ENCODE data around the gene AGAP1.

Gene AGAP1

GRCh38 chr2:235472443-235472842 lies 21.4 kb upstream of the AGAP1 start:
- Mint-ChIP-seq H3K4me3 (no peak overlapping the region), H3K4me1 (no peaks in the 10 kb centered on the region), H3K27me3 (peaks cover 33% of the 10 kb centered on the region), H3K9me3 (peaks cover 8 to 9% of the 10 kb centered on the region in 2 donors), H3K27ac (no peak overlapping the region)
- DNase-seq (no peak), ATAC-seq (no peak)

GRCh38 chr2:235478609-235479008 lies 15.2 kb upstream of the AGAP1 start:
- no peaks in the 10 kb centered on the region for H3K4me1 Mint-ChIP-seq
- H3K9me3 Mint-ChIP-seq, result peaks cover 0 to 8% of the 10 kb centered on the region in 2 donors
- no peak for DNase-seq
- H3K27ac Mint-ChIP-seq, result no peak overlapping the region
- ATAC-seq, result no peak
- peaks cover 8% of the 10 kb centered on the region for H3K27me3 Mint-ChIP-seq
- H3K4me3 Mint-ChIP-seq, result no peak overlapping the region

DNA sequence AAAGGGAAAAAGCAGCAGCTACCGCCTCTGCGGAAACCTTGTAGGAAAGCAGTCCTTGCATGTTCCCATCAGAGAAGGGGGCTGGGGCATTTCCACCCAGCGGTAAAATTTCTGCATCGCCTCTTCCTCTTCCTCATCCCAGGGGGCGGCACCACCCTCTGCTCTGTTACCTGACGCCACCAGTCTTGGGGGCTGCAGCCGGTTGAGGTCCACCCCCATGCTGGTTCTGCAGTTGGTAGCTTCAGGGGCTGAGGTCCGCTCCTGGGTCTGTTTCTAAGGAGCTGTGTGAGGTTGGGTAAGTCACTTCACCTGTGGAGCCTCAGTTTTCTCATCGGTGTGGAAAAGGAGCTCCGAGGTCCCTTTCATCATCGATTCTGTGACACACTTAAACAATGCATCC lies 14.2 kb upstream of the AGAP1 start:
- Mint-ChIP-seq H3K27ac (no peak overlapping the region), H3K4me1 (no peaks in the 10 kb centered on the region), H3K27me3 (peaks cover 8% of the 10 kb centered on the region), H3K4me3 (no peak overlapping the region), H3K9me3 (peaks cover 0 to 8% of the 10 kb centered on the region in 2 donors)
- ATAC-seq (no peak), DNase-seq (no peak)

- peaks cover 8% of the 10 kb centered on the region for H3K27me3 Mint-ChIP-seq
- no peaks in the 10 kb centered on the region for H3K4me1 Mint-ChIP-seq
- no peak overlapping the region for H3K27ac Mint-ChIP-seq
- H3K4me3 Mint-ChIP-seq, result no peak overlapping the region
- ATAC-seq (no peak), DNase-seq (no peak)
- peaks cover 0 to 11% of the 10 kb centered on the region in 2 donors for H3K9me3 Mint-ChIP-seq
Measured at GRCh38 chr2:235480614-235481013, 13.2 kb upstream of the AGAP1 start.

DNA sequence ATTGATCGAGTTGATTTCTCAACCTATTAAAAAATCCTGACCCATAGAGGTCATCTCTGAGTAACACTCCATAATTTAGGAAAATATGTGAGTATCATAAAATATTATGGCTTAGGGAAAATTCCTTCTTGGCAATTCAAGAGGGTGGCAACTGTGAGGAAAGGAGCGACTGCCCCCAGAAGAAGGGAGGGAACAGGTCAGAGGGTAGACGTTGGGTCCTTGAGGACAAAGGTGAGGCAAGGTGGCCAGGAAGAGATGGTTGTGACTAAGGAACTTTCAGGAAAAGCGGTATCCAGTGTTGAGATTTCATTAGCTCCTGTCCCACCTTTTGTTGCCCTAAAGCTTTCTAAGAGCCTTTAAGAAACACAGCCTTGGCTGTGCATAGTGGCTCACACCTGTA lies 10.5 kb upstream of the AGAP1 start:
- H3K4me1 Mint-ChIP-seq, result no peaks in the 10 kb centered on the region
- H3K4me3 Mint-ChIP-seq, result no peak overlapping the region
- H3K9me3 Mint-ChIP-seq, result peaks cover 0 to 8% of the 10 kb centered on the region in 2 donors
- ATAC-seq, result no peak
- H3K27ac Mint-ChIP-seq, result no peak overlapping the region
- no peak for DNase-seq
- H3K27me3 Mint-ChIP-seq, result peaks cover 8% of the 10 kb centered on the region

- Mint-ChIP-seq H3K9me3 (peaks cover 0 to 8% of the 10 kb centered on the region in 2 donors), H3K4me1 (no peaks in the 10 kb centered on the region), H3K4me3 (no peak overlapping the region), H3K27me3 (peaks cover 16% of the 10 kb centered on the region), H3K27ac (no peak overlapping the region)
- ATAC-seq (no peak), DNase-seq (no peak)
Measured at GRCh38 chr2:235485362-235485761, 8.5 kb upstream of the AGAP1 start.

- ATAC-seq (no peak), DNase-seq (no peak)
- no peak overlapping the region for H3K4me3 Mint-ChIP-seq
- H3K9me3 Mint-ChIP-seq, result peaks cover 0 to 8% of the 10 kb centered on the region in 2 donors
- H3K27ac Mint-ChIP-seq, result no peak overlapping the region
- peaks cover 29% of the 10 kb centered on the region for H3K27me3 Mint-ChIP-seq
- H3K4me1 Mint-ChIP-seq, result no peaks in the 10 kb centered on the region
Measured at GRCh38 chr2:235486729-235487128, 7.1 kb upstream of the AGAP1 start.

DNA sequence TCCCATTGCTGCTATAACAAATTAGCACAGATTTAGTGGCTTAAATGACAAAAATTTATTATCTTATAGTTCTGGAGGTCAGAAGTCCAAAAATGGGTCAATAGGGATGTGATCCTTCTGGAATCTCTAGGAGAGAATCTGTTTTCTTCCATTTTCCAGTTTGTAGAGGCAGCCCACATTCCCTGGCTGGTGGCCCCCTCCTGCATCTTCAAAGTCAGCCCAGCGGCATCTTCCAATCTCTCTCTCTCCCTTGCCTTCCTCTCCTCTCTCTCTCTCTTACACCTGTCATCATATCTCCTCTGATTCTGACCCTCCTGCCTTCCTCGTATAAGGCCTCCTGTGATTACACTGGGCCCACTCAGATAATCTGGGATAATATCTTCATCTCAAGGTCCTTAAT lies 3.9 kb upstream of the AGAP1 start:
- Mint-ChIP-seq H3K27me3 (peaks cover 47% of the 10 kb centered on the region), H3K27ac (no peak overlapping the region), H3K4me3 (no peak overlapping the region), H3K9me3 (peaks cover 0 to 7% of the 10 kb centered on the region in 2 donors), H3K4me1 (peaks cover 6% of the 10 kb centered on the region)
- DNase-seq, result no peak
- no peak for ATAC-seq

GRCh38 chr2:235492850-235493344 lies 946 bp upstream of the AGAP1 start:
- DNase-seq, result no peak
- no peak for ATAC-seq
- H3K4me1 Mint-ChIP-seq, result peaks cover 15% of the 10 kb centered on the region
- H3K27me3 Mint-ChIP-seq, result peaks cover 75% of the 10 kb centered on the region
- H3K27ac Mint-ChIP-seq, result no peak overlapping the region
- peak overlapping the region; percentile 85 to 93 for H3K4me3 Mint-ChIP-seq
- H3K9me3 Mint-ChIP-seq, result no peaks in the 10 kb centered on the region

DNA sequence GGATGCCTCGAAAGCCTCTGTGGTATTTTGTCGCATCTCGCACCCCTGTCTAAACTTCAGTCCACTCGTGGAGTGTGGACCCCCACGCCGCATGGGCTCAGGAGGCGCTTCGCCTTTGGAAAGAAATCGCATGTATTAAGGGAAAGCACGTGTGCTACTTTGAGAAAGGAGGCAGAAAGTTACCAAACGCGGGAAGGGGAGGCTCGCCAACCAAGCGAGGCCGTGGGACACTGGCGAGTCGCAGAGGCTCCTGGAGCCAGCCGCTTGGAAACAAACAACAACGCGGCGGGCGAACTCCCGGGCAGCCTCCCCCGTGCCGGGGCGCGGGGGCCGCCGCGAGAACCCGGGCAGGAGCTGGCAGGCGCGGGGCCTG lies 455 bp upstream of the AGAP1 start:
- ATAC-seq (no peak), DNase-seq (no peak)
- Mint-ChIP-seq H3K27me3 (peaks cover 80% of the 10 kb centered on the region), H3K4me3 (peak overlapping the region; percentile 85 to 93), H3K27ac (peak overlapping the region in 1 of 2 donors; percentile 92), H3K4me1 (peaks cover 15% of the 10 kb centered on the region), H3K9me3 (no peaks in the 10 kb centered on the region)

DNA sequence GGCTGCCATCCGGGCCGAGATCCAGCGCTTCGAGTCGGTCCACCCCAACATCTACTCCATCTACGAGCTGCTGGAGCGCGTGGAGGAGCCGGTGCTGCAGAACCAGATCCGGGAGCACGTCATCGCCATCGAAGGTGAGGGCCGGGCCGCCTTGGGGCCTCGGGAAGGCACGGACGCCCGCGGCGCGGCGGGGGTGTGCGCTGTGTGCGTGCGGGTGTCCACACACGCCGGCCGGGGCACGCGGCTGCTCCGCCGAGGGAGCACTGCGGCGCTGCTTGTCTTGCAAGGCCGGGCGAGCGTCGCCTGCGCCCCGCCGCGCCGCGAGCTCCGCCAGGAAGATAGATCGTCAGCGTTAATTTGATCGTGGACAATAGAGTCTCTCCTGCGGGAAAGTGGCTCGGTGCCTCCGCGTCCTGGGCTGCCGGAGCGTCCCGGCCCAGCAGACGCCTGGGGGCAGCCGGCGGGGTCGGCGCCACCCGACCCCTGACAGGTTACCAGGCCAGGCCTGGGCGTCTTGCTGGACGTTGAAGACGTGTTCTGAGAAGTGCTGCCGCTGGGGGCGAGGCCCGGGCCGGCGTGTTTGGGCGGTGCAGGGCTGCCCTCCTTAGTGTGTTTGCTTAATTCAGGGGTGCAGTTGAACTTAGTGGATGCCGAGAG lies 1.0 kb downstream of the AGAP1 start:
- peaks cover 92% of the 10 kb centered on the region for H3K27me3 Mint-ChIP-seq
- H3K9me3 Mint-ChIP-seq, result no peaks in the 10 kb centered on the region
- H3K4me3 Mint-ChIP-seq, result peak overlapping the region; percentile 64 to 79
- peak; percentile 24 for ATAC-seq
- no peak overlapping the region for H3K27ac Mint-ChIP-seq
- H3K4me1 Mint-ChIP-seq, result peaks cover 15% of the 10 kb centered on the region
- no peak for DNase-seq

DNA sequence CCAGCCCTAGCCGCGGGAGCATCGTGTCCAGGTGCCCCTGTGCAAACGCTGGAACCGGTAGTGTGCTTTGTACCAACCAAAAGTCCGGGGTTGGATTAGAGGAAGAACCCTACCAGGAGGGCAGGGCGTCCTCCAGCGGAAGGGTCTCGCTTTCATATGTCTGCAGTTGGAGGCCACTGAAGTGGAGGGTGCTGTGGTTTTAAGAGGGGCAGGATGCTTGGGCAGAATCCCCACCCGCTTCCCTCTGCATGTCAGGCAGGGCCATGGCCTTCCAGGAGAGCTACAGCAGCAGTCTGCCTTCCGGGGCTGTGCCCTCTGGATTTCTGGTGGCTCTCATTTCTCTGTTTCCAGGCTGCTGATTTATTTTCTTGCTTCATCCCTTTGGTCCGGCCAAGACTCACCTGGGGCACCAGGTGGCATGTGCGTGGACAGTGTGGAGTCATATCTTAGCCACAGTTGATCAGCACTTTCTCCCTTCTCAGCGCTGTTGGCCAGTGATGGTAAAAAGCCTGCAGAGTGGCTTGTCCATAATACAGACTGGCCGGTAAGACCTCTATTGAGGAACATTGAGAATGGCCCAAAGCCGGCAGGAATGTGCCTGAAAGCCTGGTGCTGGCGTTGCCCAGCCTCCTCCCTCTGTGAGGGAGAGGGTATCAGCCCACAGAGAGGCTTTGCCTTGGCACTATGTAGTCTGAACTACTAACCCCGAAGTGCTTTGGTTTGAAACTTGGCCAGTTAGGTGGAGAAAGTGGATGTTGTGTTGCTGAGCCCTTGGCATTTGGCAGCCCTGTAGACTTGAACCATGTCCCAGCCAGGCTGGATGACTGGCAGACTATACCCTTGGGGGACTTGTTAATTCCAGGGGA lies 1.8 kb downstream of the AGAP1 start:
- no peaks in the 10 kb centered on the region for H3K9me3 Mint-ChIP-seq
- peaks cover 18% of the 10 kb centered on the region for H3K4me1 Mint-ChIP-seq
- H3K27me3 Mint-ChIP-seq, result peaks cover 92% of the 10 kb centered on the region
- ATAC-seq (no peak), DNase-seq (no peak)
- H3K4me3 Mint-ChIP-seq, result peak overlapping the region; percentile 15 to 51
- H3K27ac Mint-ChIP-seq, result no peak overlapping the region

GRCh38 chr2:235496239-235496621 lies 2.4 kb downstream of the AGAP1 start:
- H3K4me1 Mint-ChIP-seq, result peaks cover 24% of the 10 kb centered on the region
- no peaks in the 10 kb centered on the region for H3K9me3 Mint-ChIP-seq
- H3K27me3 Mint-ChIP-seq, result peaks cover 92% of the 10 kb centered on the region
- H3K27ac Mint-ChIP-seq, result peak overlapping the region in 1 of 2 donors; percentile 3
- ATAC-seq (no peak), DNase-seq (no peak)
- no peak overlapping the region for H3K4me3 Mint-ChIP-seq

GRCh38 chr2:235497096-235497495 lies 3.3 kb downstream of the AGAP1 start:
- H3K27me3 Mint-ChIP-seq, result peaks cover 92% of the 10 kb centered on the region

GRCh38 chr2:235498541-235498940 lies 4.7 kb downstream of the AGAP1 start:
- Mint-ChIP-seq H3K27ac (no peak overlapping the region), H3K27me3 (peaks cover 92% of the 10 kb centered on the region), H3K4me3 (no peak overlapping the region), H3K9me3 (no peaks in the 10 kb centered on the region), H3K4me1 (peaks cover 29% of the 10 kb centered on the region)
- DNase-seq, result no peak
- ATAC-seq, result no peak

More at GRCh38 chr2:235497096-235497495, 3.3 kb downstream of the AGAP1 start:
- no peak overlapping the region for H3K27ac Mint-ChIP-seq
- H3K9me3 Mint-ChIP-seq, result no peaks in the 10 kb centered on the region
- peaks cover 33% of the 10 kb centered on the region for H3K4me1 Mint-ChIP-seq
- no peak overlapping the region for H3K4me3 Mint-ChIP-seq
- ATAC-seq (no peak), DNase-seq (no peak)
